ENCODE data around the gene ZEB2. TPM values are rescaled to one million over a fixed set of nuclear protein-coding genes. Genes with fewer than 3 reads are reported as not detected.

ZEB2 gene
- total and polyA plus RNA-seq, 2 donors from 2014 or later, result 8.3 to 136 TPM

DNA sequence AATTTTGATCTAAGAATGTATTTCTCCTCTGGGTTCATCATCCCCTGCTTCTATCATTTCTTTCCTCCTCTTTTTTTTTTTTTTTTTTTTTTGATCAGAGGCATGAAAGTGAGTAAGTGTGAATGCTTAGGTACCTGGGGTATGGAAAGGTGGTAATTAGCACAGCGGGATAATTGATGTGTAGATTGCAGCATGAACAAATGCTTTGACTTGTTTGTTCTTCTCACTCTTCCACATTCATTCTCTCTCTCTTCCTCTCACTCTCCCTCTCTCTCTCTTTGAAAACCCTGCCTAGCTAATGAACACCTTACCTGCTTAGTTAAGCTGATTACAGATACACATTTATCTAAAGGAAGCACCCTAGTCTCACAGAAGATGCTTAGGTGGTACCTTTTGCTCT is 74.7 kb downstream of the ZEB2 start:
- peaks cover 3 to 20% (median 4%) of the 10 kb centered on the region in 3 donors for H3K4me1 ChIP-seq (ENCODE audit: control insufficient read depth in 2 of 3, insufficient read depth in 2 of 3, low read depth in 1 of 3, low read length in 3 of 3)
- intact Hi-C loops (cut with DNase I), result no loop called here
- FAIRE-seq, result no peak

DNA sequence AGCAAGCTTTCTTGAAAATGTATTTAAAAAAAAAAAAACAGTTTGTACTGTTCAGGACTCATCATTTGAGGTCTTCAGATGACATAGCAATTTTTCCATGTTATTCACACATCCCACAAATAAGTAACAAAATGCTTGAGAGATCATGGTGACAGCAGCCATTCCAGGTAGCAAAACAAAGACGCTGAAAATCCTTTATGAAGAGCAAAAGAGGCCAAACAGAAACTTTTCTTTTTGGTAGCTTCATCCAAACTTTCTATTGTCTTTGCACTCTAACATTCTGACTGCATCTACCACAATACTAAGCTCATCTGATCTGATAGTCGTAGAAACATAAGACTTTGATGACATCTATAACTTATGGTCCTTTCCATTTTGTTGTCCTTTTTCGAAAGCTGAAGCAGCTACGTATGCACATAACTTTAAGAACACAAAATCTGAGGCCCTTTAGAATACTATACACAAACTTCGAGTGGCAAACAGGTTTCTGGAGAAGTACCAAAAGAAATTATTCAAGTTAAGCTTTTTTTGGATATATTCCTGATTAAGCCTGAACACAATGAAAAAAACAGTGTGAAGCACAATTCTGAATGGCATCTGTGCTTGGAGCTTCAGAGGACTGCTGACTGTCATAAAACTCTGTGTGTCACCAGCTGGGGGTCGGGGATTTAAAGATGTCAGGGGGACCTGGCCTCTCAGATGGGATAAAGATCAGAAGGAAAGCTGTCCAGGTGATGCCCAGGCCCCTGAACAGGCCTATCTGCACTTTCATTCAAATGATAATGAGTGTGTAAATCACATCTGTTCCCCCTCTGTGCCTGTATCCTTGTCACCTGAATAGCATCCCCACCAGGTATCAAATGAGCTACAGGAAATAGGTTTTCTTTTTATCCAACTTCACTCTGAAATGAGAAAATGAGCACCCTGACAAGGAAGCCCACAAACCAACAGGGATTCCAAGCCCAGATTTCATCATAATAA is 75.8 kb downstream of the ZEB2 start:
- DNase-seq (peak in 1 of 5 donors; percentile 27), FAIRE-seq (no peak)
- Histone ChIP-seq H3K4me3 (ENCODE audit: low read length in 3 of 3) (no peak overlapping the region), H3K9ac (ENCODE audit: low read length in 3 of 3) (no peak overlapping the region), H3K27me3 (ENCODE audit: control insufficient read depth, insufficient read depth, low read length) (no peaks in the 10 kb centered on the region), H3K4me1 (ENCODE audit: control insufficient read depth in 2 of 3, insufficient read depth in 2 of 3, low read depth in 1 of 3, low read length in 3 of 3) (peaks cover 3 to 15% (median 4%) of the 10 kb centered on the region in 3 donors), H3K9me3 (ENCODE audit: control insufficient read depth in 2 of 3, insufficient read depth in 1 of 3, low read length in 3 of 3) (no peaks in the 10 kb centered on the region), H3K36me3 (ENCODE audit: control insufficient read depth in 2 of 3, insufficient read depth in 3 of 3, low read length in 3 of 3) (no peaks in the 10 kb centered on the region), H3K27ac (ENCODE audit: low read depth in 2 of 2, low read length in 2 of 2) (no peak overlapping the region)
- TF ChIP-seq, protein P1, sequence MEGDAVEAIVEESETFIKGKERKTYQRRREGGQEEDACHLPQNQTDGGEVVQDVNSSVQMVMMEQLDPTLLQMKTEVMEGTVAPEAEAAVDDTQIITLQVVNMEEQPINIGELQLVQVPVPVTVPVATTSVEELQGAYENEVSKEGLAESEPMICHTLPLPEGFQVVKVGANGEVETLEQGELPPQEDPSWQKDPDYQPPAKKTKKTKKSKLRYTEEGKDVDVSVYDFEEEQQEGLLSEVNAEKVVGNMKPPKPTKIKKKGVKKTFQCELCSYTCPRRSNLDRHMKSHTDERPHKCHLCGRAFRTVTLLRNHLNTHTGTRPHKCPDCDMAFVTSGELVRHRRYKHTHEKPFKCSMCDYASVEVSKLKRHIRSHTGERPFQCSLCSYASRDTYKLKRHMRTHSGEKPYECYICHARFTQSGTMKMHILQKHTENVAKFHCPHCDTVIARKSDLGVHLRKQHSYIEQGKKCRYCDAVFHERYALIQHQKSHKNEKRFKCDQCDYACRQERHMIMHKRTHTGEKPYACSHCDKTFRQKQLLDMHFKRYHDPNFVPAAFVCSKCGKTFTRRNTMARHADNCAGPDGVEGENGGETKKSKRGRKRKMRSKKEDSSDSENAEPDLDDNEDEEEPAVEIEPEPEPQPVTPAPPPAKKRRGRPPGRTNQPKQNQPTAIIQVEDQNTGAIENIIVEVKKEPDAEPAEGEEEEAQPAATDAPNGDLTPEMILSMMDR (IDR thresholded peaks at IDR 0.05; ENCODE audit: borderline replicate concordance, extremely low read depth, insufficient read depth), result no peak
- intact Hi-C loops (cut with DNase I), result no loop called here

More for the DNA sequence above, 74.7 kb downstream of the ZEB2 start:
- TF ChIP-seq, protein P1 (IDR thresholded peaks at IDR 0.05; ENCODE audit: borderline replicate concordance, extremely low read depth, insufficient read depth), result no peak
- Histone ChIP-seq H3K36me3 (ENCODE audit: control insufficient read depth in 2 of 3, insufficient read depth in 3 of 3, low read length in 3 of 3) (no peaks in the 10 kb centered on the region), H3K9me3 (ENCODE audit: control insufficient read depth in 2 of 3, insufficient read depth in 1 of 3, low read length in 3 of 3) (no peaks in the 10 kb centered on the region), H3K9ac (ENCODE audit: low read length in 3 of 3) (no peak overlapping the region), H3K27me3 (ENCODE audit: control insufficient read depth, insufficient read depth, low read length) (no peaks in the 10 kb centered on the region), H3K4me3 (ENCODE audit: low read length in 3 of 3) (no peak overlapping the region), H3K27ac (ENCODE audit: low read depth in 2 of 2, low read length in 2 of 2) (no peak overlapping the region)
- no peak for DNase-seq

DNA sequence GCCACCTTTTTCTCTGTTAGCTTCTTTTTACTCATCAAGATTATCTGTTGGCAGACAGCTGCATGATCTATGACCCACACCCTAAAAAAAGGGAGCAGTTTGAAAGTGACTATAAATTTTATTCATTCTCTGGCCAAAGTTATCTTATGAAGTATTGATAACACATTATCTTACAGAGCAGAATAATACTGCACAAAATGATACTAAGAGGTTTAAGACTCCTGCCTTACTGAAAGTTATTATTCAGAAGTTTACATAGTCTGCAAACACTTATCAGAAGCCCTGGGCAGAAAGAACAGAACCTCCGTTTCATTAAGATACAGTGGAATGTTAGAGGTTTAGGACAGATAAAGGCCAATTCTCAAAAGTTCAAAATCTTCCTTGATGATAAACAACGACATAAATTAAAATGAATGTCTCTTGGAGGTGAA is 78.2 kb downstream of the ZEB2 start:
- FAIRE-seq, result no peak
- TF ChIP-seq, protein P1 (IDR thresholded peaks at IDR 0.05; ENCODE audit: borderline replicate concordance, extremely low read depth, insufficient read depth), result no peak
- H3K4me1 ChIP-seq (ENCODE audit: control insufficient read depth in 2 of 3, insufficient read depth in 2 of 3, low read depth in 1 of 3, low read length in 3 of 3), result peaks cover 0 to 15% (median 3%) of the 10 kb centered on the region in 3 donors

More for the DNA sequence above, 78.2 kb downstream of the ZEB2 start:
- no peaks in the 10 kb centered on the region for H3K36me3 ChIP-seq (ENCODE audit: control insufficient read depth in 2 of 3, insufficient read depth in 3 of 3, low read length in 3 of 3)
- H3K9me3 ChIP-seq (ENCODE audit: control insufficient read depth in 2 of 3, insufficient read depth in 1 of 3, low read length in 3 of 3), result no peaks in the 10 kb centered on the region
- no peaks in the 10 kb centered on the region for H3K27me3 ChIP-seq (ENCODE audit: control insufficient read depth, insufficient read depth, low read length)
- DNase-seq, result no peak
- H3K4me3 ChIP-seq (ENCODE audit: low read length in 3 of 3), result no peak overlapping the region
- intact Hi-C loops (cut with DNase I), result no loop called here
- H3K27ac ChIP-seq (ENCODE audit: low read depth in 2 of 2, low read length in 2 of 2), result no peak overlapping the region
- H3K9ac ChIP-seq (ENCODE audit: low read length in 3 of 3), result no peak overlapping the region

Measured in kidney (tissue), 14 donors.